DLD1 (cell line): ENCODE results near the gene KRT17.
"Not testable (repeated sequence)": the region's sequence is repeated elsewhere in the genome, so short reads cannot be mapped to it uniquely, and the experiment has no call there.

Experiments
- in situ Hi-C: cut with HindIII; loops from 2 replicates; pipeline ENCODE4 v1.10.0; 2017; ENCODE audit warnings: low sequenced_read_pairs

The KRT17 gene

GRCh38 chr17:41622340-41623183 lies 1.8 kb downstream of the KRT17 start:
- in situ Hi-C loops = not testable (repeated sequence)

GRCh38 chr17:41621916-41622315 lies 2.5 kb downstream of the KRT17 start:
- in situ Hi-C loops = no loop called here

GRCh38 chr17:41621435-41621817 lies 2.9 kb downstream of the KRT17 start:
- in situ Hi-C loops = not testable (repeated sequence)

- in situ Hi-C loops = no loop called here
Observed at GRCh38 chr17:41620583-41621434, 3.6 kb downstream of the KRT17 start.

GRCh38 chr17:41619927-41620582 lies 4.3 kb downstream of the KRT17 start:
- in situ Hi-C loops = not testable (repeated sequence)

- in situ Hi-C loops = no loop called here
Observed at GRCh38 chr17:41619036-41619926, 5.1 kb downstream of the KRT17 start.

GRCh38 chr17:41618341-41619035 lies 5.9 kb downstream of the KRT17 start:
- in situ Hi-C loops = no loop called here

- in situ Hi-C loops = no loop called here
Observed at GRCh38 chr17:41617698-41618097, 6.7 kb downstream of the KRT17 start.

GRCh38 chr17:41617136-41617535 lies 7.2 kb downstream of the KRT17 start:
- in situ Hi-C loops = no loop called here

- in situ Hi-C loops = not testable (repeated sequence)
Observed at GRCh38 chr17:41616486-41616885, 7.9 kb downstream of the KRT17 start.

GRCh38 chr17:41615454-41615853 lies 8.9 kb downstream of the KRT17 start:
- in situ Hi-C loops = no loop called here

GRCh38 chr17:41614767-41615166 lies 9.6 kb downstream of the KRT17 start:
- in situ Hi-C loops = not testable (repeated sequence)

- in situ Hi-C loops = no loop called here
Observed at GRCh38 chr17:41614098-41614497, 10.3 kb downstream of the KRT17 start.

GRCh38 chr17:41613277-41614082 lies 10.9 kb downstream of the KRT17 start:
- in situ Hi-C loops = no loop called here

GRCh38 chr17:41612376-41613160 lies 11.8 kb downstream of the KRT17 start, which contains the start of gene KRT16:
KRT16 (minus strand) TSS chr17:41612767; CDS start chr17:41612688, 79 bp downstream.
- in situ Hi-C loops = not testable (repeated sequence)

GRCh38 chr17:41610965-41611640 lies 13.3 kb downstream of the KRT17 start:
- in situ Hi-C loops = no loop called here

GRCh38 chr17:41610061-41610517 lies 14.3 kb downstream of the KRT17 start:
- in situ Hi-C loops = not testable (repeated sequence)
